Ishikawa (cell line): ENCODE data around the gene TMEM192.

ENCODE experiments used
- CEBPB ChIP-seq: IDR thresholded peaks from 2 replicates; pipeline ENCODE4 v1.6.1; 2012
- CREB1 ChIP-seq: IDR thresholded peaks from 2 replicates; pipeline ENCODE4 v1.6.1; 2012; ENCODE audit warnings: low read depth
- EGR1 ChIP-seq: IDR thresholded peaks from 2 replicates; pipeline ENCODE4 v1.6.1; 2012
- EP300 ChIP-seq: IDR thresholded peaks from 2 replicates; pipeline ENCODE4 v1.6.1; 2012; ENCODE audit warnings: borderline replicate concordance
- FOXM1 ChIP-seq: IDR thresholded peaks from 2 replicates; pipeline ENCODE4 v1.6.1; 2012; ENCODE audit warnings: low read depth, borderline replicate concordance
- MAX ChIP-seq: IDR thresholded peaks from 2 replicates; pipeline ENCODE4 v1.6.1; 2012
- NFIC ChIP-seq: IDR thresholded peaks from 2 replicates; pipeline ENCODE4 v1.6.1; 2012
- RAD21 ChIP-seq: IDR thresholded peaks from 2 replicates; pipeline ENCODE4 v1.6.1; 2012; ENCODE audit warnings: low read depth
- REST ChIP-seq: IDR thresholded peaks from 2 replicates; pipeline ENCODE4 v1.6.1; 2012; ENCODE audit warnings: low read depth, mild to moderate bottlenecking
- TAF1 ChIP-seq: IDR thresholded peaks from 2 replicates; pipeline ENCODE4 v1.6.1; 2012; ENCODE audit warnings: low read depth, mild to moderate bottlenecking
- TCF12 ChIP-seq: IDR thresholded peaks from 2 replicates; pipeline ENCODE4 v1.6.1; 2012; ENCODE audit warnings: low read depth
- TEAD4 ChIP-seq: IDR thresholded peaks from 2 replicates; pipeline ENCODE4 v1.6.1; 2012
- USF1 ChIP-seq: IDR thresholded peaks from 2 replicates; pipeline ENCODE4 v1.6.1; 2012
- YY1 ChIP-seq: IDR thresholded peaks from 2 replicates; pipeline ENCODE4 v1.6.1; 2012; ENCODE audit warnings: low read depth
- ZBTB7A ChIP-seq: IDR thresholded peaks from 2 replicates; pipeline ENCODE4 v1.6.1; 2012; ENCODE audit warnings: low read depth

The TMEM192 gene

DNA sequence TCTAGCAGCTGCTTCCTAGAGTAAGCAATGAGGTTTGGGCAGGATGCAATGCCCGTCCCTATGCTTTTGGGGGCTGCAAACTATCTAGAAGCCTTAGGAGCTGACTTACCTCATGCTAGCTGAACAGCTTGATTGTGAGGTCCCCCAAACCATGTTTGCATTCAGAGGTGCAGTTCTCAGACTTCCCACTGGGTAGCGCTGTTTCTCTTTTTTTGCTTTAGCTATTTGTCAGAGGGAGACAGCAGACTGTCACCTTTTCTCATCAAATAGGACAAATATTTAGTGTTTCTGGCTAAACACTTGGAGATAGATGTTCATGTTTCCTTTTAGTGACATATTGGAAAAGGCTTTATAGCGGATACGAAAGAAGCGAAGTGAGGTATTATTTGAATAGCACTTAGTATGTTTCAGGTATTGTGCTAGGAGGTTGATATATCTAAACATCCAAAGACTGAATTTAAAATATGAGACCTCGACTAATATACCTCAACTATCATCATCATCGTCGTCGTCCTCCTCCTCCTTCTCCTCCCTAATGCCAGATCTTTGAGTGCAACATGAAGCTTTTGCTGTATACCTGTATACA is 18.7 kb upstream of the TMEM192 start:
- peak; percentile 95 for TF ChIP-seq RAD21
- TF ChIP-seq FOXM1 = no peak

GRCh38 chr4:165129924-165130323 is 17.3 kb upstream of the TMEM192 start:
- TF ChIP-seq USF1 = no peak
- no peak for TF ChIP-seq CEBPB
- TF ChIP-seq TAF1 = no peak
- TF ChIP-seq REST = no peak
- no peak for TF ChIP-seq EGR1
- TF ChIP-seq FOXM1 = no peak
- no peak for TF ChIP-seq TCF12

DNA sequence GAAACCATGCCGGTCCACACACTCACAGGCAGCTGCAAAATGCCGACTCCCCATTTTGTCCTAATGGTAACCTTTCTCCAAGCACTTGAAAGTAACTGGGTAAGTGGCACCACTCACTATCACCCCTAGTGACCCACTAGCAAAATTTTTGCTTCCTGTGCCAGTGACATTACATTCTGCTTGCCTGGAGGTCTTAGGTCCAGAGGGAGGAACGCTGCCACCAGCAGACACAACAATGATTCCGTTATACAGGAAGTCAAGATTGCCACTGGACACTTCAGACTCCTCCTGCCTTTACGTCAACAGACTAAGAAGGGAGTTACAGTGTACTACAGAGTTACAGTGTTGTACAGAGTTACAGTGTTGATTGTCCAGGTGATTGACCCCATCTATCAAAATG is 11.8 kb upstream of the TMEM192 start:
- no peak for TF ChIP-seq CREB1

- TF ChIP-seq TCF12 = no peak
- no peak for TF ChIP-seq EGR1
- TF ChIP-seq MAX = no peak
- TF ChIP-seq CEBPB = no peak
- TF ChIP-seq USF1 = no peak
- no peak for TF ChIP-seq REST
- no peak for TF ChIP-seq CREB1
- no peak for TF ChIP-seq TEAD4
- TF ChIP-seq RAD21 = no peak
- no peak for TF ChIP-seq EP300
- no peak for TF ChIP-seq YY1
- no peak for TF ChIP-seq ZBTB7A
- no peak for TF ChIP-seq NFIC
- TF ChIP-seq FOXM1 = no peak
- no peak for TF ChIP-seq TAF1
Observed at GRCh38 chr4:165118256-165118909, 5.7 kb upstream of the TMEM192 start.

GRCh38 chr4:165115301-165115700 is 2.6 kb upstream of the TMEM192 start:
- TF ChIP-seq EGR1 (no peak), FOXM1 (no peak), MAX (no peak), EP300 (no peak), RAD21 (no peak), USF1 (no peak), YY1 (no peak), CEBPB (no peak), TAF1 (no peak), TCF12 (no peak), TEAD4 (no peak), REST (no peak), NFIC (no peak)
